Motor neuron (in vitro differentiated cells): Measurements from ENCODE around the gene NREP. TPM values are rescaled to one million over a fixed set of nuclear protein-coding genes. Genes with fewer than 3 reads are reported as not detected.

ENCODE experiments used
- ATAC-seq, 8 experiments: fragments of 200-7000 bp; cut with Tn5 transposase; replicated peaks in 6 of 8; 2 replicates each; pipeline ENCODE4 v1.8.0; 2021; ENCODE audit warnings: mild to moderate bottlenecking in 8 of 8, moderate library complexity in 8 of 8
- H3K27ac ChIP-seq, 2 donors: fragments of 250-450 bp; sonication (Bioruptor Pico); 2 replicates each; pipeline ENCODE4 v1.9.0; 2021; ENCODE audit warnings: antibody characterized with exemption in 2 of 2, mild to moderate bottlenecking in 2 of 2, moderate library complexity in 1 of 2
- H3K4me1 ChIP-seq, 2 donors: fragments of 250-450 bp; sonication (Bioruptor Pico); replicated peaks in 1 of 2; 2 replicates each; pipeline ENCODE4 v1.6.1; 2021; ENCODE audit warnings: antibody characterized with exemption in 2 of 2, mild to moderate bottlenecking in 2 of 2, moderate library complexity in 1 of 2
- H3K4me3 ChIP-seq, 5 donors: fragments of 250-450 bp; sonication (Bioruptor Pico); 2 replicates each; pipeline ENCODE4 v1.9.0; 2021; ENCODE audit warnings: antibody characterized with exemption in 5 of 5, mild to moderate bottlenecking in 5 of 5, moderate library complexity in 4 of 5
- WGBS, 10 experiments: fragments of 450-650 bp; shearing (Covaris generic); methylation state at CpG; one replicate each; pipeline ENCODE4 v1.0.0; 2022; 5-methylcytosine and 5-hydroxymethylcytosine counted together
- in situ Hi-C, 9 experiments: fragments of 400-800 bp; cut with MboI; loops; one replicate each; pipeline ENCODE4 v1.15.0; 2021; ENCODE audit warnings: low sequenced_read_pairs in 9 of 9, low pct_unique_long_range_greater_than_20kb in 2 of 9; ENCODE audit not compliant: unreplicated experiment in 9 of 9
- total RNA-seq, 8 experiments: library from RNA; unstranded; fragments of 300-600 nt; gene quantifications; 2 replicates each; pipeline versions ENCODE4 v1.2.3 to v1.2.4, GENCODE V29; 2022

Gene NREP
- total RNA-seq, 8 experiments from 2014 or later = 10.0 to 803 (median 552) TPM

DNA sequence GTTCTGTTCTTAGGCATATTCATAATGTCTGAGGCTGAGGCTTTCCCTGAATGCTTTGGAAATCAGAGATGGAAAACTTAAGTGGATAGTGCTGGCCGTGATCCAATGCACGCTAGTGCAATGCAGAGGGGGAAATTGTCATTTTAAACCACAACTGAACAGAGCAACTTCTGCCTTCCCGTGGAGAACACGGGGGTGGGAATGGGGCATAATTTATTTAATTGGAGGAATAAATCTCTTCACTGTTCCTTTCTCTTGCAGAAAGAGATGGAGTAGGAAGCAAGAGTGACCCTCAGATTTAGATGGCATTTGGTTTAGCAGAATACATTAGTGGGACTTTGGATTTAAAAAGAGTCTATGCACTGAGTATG lies 22.9 kb upstream of the NREP start:
- Histone ChIP-seq H3K27ac (no peak overlapping the region), H3K4me3 (no peak overlapping the region), H3K4me1 (peaks cover 5 to 6% of the 10 kb centered on the region in 2 donors)
- ATAC-seq = peak in 5 of 8 experiments; percentile 22 to 51 (median 47)
- 0 to 76% (median 39%) methylated on average over 1 to 4 of the region's 4 CpGs; no CpG with 5 or more reads in 4 of the 10 experiments for WGBS, 10 experiments
- in situ Hi-C loops = no loop called here

GRCh38 chr5:111779260-111779921 lies 22.4 kb upstream of the NREP start:
- peak in 2 of 8 experiments; percentile 16 to 64 for ATAC-seq
- in situ Hi-C loops = no loop called here
- 50 to 100% (median 86%) methylated on average over 1 to 3 of the region's 3 CpGs; no CpG with 5 or more reads in 2 of the 10 experiments for WGBS, 10 experiments
- Histone ChIP-seq H3K4me3 (no peak overlapping the region), H3K4me1 (peaks cover 9% of the 10 kb centered on the region in 2 donors), H3K27ac (no peak overlapping the region)

DNA sequence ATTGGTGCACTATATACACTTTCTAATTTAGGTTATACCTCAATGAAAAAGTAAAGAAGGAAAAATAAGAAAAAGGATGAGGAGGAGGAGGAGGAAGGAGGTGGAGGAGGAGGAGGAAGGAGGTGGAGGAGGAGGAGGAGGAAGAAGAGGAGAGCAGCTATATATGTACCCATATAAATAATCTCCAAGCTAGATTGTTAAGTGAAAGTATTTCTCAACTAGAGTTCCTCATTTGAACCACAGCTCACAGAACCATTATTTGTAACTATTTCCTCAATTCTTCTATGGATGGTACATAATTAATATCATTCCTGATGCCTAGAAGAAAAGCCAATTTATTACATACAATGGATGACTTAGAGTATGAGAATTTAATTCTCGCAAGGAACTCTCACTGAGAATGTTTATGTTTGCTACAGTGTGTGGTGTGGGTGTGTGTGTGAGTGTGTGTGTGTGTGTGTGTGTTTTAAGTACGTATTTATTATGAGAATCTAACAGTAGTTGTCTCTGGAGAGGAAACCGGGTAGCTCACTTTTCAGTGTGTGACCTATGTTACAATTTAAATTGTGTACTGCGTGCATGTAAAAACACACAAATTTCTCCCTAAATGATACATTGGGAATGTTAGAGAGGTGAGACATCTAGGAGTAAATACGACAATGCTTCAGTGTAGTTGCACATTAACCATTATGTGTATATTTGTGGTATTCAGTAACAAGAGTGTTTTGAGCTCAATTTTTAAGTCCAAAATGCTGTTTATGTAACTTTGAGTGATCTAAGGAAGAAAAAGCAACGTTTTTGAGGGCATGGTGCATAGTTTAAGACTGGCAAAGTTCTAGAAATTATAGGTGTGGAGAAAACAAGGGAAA lies 20.2 kb upstream of the NREP start:
- in situ Hi-C loops = no loop called here
- WGBS, 10 experiments = 0 to 100% (median 73%) methylated on average over 1 to 6 of the region's 6 CpGs; no CpG with 5 or more reads in 1 of the 10 experiments
- H3K27ac ChIP-seq = no peak overlapping the region
- ATAC-seq = no peak
- H3K4me3 ChIP-seq = no peak overlapping the region
- H3K4me1 ChIP-seq = peaks cover 11% of the 10 kb centered on the region in 2 donors

DNA sequence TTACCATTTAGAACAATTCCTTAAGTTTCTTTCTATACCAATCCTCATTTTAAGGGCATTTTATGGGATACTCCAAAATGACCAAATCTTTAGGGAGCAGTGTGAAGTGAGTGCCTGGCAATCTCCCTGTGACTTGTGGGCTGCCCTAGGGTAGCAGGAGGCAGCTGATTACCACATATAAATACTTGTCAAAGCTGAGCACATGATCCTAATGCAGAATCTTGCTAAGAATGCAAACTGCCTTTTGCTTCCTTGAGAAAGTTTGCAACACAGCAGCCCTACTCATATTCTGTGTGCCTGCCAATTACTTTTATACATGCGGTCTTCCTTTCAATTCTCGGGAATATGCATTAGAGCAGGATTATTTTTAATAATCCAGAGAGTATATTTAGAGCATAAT lies 18.2 kb upstream of the NREP start:
- no peak overlapping the region for H3K27ac ChIP-seq
- in situ Hi-C loops = no loop called here
- peak; percentile 16 to 63 (median 48) for ATAC-seq
- WGBS, 10 experiments = 0 to 100% (median 83%) methylated on average over 1 to 2 of the region's 2 CpGs; no CpG with 5 or more reads in 1 of the 10 experiments
- peaks cover 11% of the 10 kb centered on the region in 2 donors for H3K4me1 ChIP-seq
- no peak overlapping the region for H3K4me3 ChIP-seq

- no peak overlapping the region for H3K27ac ChIP-seq
- no peak overlapping the region for H3K4me3 ChIP-seq
- in situ Hi-C loops = no loop called here
- peak in 3 of 8 experiments; percentile 25 to 65 (median 55) for ATAC-seq
- H3K4me1 ChIP-seq = peaks cover 11% of the 10 kb centered on the region in 2 donors
- 0 to 80% (median 33%) methylated on average over 1 to 4 of the region's 4 CpGs; no CpG with 5 or more reads in 4 of the 10 experiments for WGBS, 10 experiments
Measured at GRCh38 chr5:111774525-111774924, 17.5 kb upstream of the NREP start.

- Histone ChIP-seq H3K27ac (no peak overlapping the region), H3K4me1 (peaks cover 11% of the 10 kb centered on the region in 2 donors), H3K4me3 (no peak overlapping the region)
- in situ Hi-C loops = no loop called here
- ATAC-seq = no peak
- 44 to 100% (median 66%) methylated on average over 2 to 6 of the region's 6 CpGs for WGBS, 10 experiments
Measured at GRCh38 chr5:111772456-111773122, 15.6 kb upstream of the NREP start.

DNA sequence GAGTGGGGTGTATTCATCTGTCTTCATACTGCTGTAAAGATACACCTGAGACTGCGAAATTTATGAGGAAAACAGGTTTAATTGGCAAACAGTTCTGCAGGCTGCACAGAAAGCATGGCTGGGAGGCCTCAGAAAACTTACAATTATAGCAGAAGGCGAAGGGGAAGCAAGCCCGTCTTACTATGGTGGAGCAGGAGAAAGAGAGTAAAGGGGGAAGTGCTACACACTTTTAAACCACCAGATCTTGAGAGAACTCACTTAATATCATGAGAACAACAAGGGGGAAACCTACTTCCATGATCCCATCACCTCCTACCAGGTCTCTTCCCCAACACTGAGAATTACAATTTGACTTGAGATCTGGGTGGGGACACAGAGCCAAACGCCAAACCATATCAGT lies 12.5 kb upstream of the NREP start:
- 83 to 100% (median 94%) methylated on average over 1 to 4 of the region's 4 CpGs for WGBS, 10 experiments
- Histone ChIP-seq H3K27ac (no peak overlapping the region), H3K4me3 (no peak overlapping the region), H3K4me1 (peaks cover 3 to 4% of the 10 kb centered on the region in 2 donors)
- in situ Hi-C loops = no loop called here
- no peak for ATAC-seq

- no peak for ATAC-seq
- WGBS, 10 experiments = 68 to 95% (median 83%) methylated on average over 2 to 8 of the region's 8 CpGs
- in situ Hi-C loops = no loop called here
- no peak overlapping the region for H3K27ac ChIP-seq
- no peaks in the 10 kb centered on the region for H3K4me1 ChIP-seq
- H3K4me3 ChIP-seq = no peak overlapping the region
Measured at GRCh38 chr5:111765613-111766571, 8.9 kb upstream of the NREP start.

- no peak for ATAC-seq
- H3K27ac ChIP-seq = no peak overlapping the region
- no peak overlapping the region for H3K4me3 ChIP-seq
- H3K4me1 ChIP-seq = peaks cover 0 to under 1% of the 10 kb centered on the region in 2 donors
- in situ Hi-C loops = no loop called here
Measured at GRCh38 chr5:111764019-111764418, 7.0 kb upstream of the NREP start.

GRCh38 chr5:111762895-111763294 lies 5.9 kb upstream of the NREP start:
- peaks cover 7 to 8% of the 10 kb centered on the region in 2 donors for H3K4me1 ChIP-seq
- no peak overlapping the region for H3K4me3 ChIP-seq
- peak in 2 of 8 experiments; percentile 66 to 88 for ATAC-seq
- WGBS, 10 experiments = 7 to 53% (median 32%) methylated on average over 2 to 5 of the region's 6 CpGs; no CpG with 5 or more reads in 1 of the 10 experiments
- in situ Hi-C loops = no loop called here
- no peak overlapping the region for H3K27ac ChIP-seq

DNA sequence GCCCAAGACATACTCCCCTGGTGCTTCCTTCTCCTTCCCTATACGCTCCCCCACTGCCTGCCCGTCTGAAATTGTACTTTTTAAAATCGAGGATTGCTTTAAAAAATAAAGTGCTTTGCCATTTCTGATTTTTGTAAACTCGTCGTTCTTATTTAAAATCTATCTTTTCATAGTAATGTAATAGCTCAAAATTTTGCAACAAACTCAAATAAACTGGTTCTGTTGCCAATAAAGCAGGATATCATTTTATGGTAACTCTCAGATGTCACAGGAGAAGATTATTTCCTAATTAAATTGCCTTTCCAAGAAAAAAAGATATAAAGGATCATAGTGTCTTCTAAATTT lies 1.3 kb upstream of the NREP start:
- Histone ChIP-seq H3K4me1 (peaks cover 18 to 21% of the 10 kb centered on the region in 2 donors), H3K4me3 (peak overlapping the region; percentile 53 to 75 (median 61)), H3K27ac (peak overlapping the region; percentile 98)
- ATAC-seq = no peak
- WGBS, 10 experiments = 0 to 17% (median 6%) methylated on average over 2 to 5 of the region's 5 CpGs; no CpG with 5 or more reads in 1 of the 10 experiments
- in situ Hi-C loops = no loop called here
